B cell (primary cell): ENCODE results near the gene PRTFDC1. TPM values are rescaled to one million over a fixed set of nuclear protein-coding genes. Genes with fewer than 3 reads are reported as not detected.
A peak's percentile ranks its signal among the peaks of the same experiment; 100 is the strongest.

Experiments
- ATAC-seq: fragments of 200-7000 bp; cut with Tn5 transposase; one replicate; pipeline ENCODE4 v1.10.0; 2021; ENCODE audit warnings: low read depth, mild to moderate bottlenecking, moderate number of reproducible peaks, moderate library complexity
- CTCF ChIA-PET: fragments of 350-600 bp; sonication (Branson Sonifier 250); formaldehyde crosslinking; loops from one replicate; lab custom pipeline; 2021; ENCODE audit warnings: antibody characterized with exemption, inconsistent platforms; lab: Charles Lee
- POLR2A ChIA-PET: fragments of 350-600 bp; sonication (Branson Sonifier 250); formaldehyde crosslinking; loops from one replicate; lab custom pipeline; 2021; ENCODE audit warnings: antibody characterized with exemption; lab: Charles Lee
- DNase-seq: peaks from one replicate; pipeline ENCODE4 v3.0.0; 2013
- H2AFZ ChIP-seq: 2 replicates; pipeline ENCODE4 v1.6.1; 2012; ENCODE audit warnings: mild to moderate bottlenecking, low read depth, low read length; ENCODE audit not compliant: insufficient read depth, poor library complexity, severe bottlenecking
- H3K27ac ChIP-seq, 2 donors: 1 replicate in 1 of 2; 2 replicates in 1 of 2; pipeline ENCODE4 v1.5.1; 2012 to 2013; ENCODE audit warnings: low read length in 2 of 2, mild to moderate bottlenecking in 2 of 2, moderate library complexity in 1 of 2
- H3K27me3 ChIP-seq, 4 experiments: fragments of 200-600 bp in 1 of 4; sonication (generic) in 1 of 4; replicated peaks in 1 of 4; 1 replicate in 2 of 4; 2 replicates in 2 of 4; pipeline versions ENCODE4 v1.6.1 to v1.7.0; 2013 to 2016; ENCODE audit warnings: low read length in 3 of 4, mild to moderate bottlenecking in 2 of 4, mixed read lengths in 1 of 4, moderate library complexity in 1 of 4; ENCODE audit not compliant: insufficient read depth in 4 of 4, control insufficient read depth in 3 of 4; ENCODE audit errors: control extremely low read depth in 1 of 4
- H3K36me3 ChIP-seq, 2 experiments: replicated peaks in 1 of 2; 1 replicate in 1 of 2; 2 replicates in 1 of 2; pipeline versions ENCODE4 v1.6.1 to v1.7.1; 2013; ENCODE audit warnings: low read length in 1 of 2; ENCODE audit not compliant: insufficient read depth in 2 of 2, control insufficient read depth in 1 of 2; ENCODE audit errors: control extremely low read depth in 1 of 2, extremely low read depth in 1 of 2
- H3K4me1 ChIP-seq, 2 donors: fragments of 200-600 bp in 1 of 2; sonication (generic) in 1 of 2; 1 replicate in 1 of 2; 2 replicates in 1 of 2; pipeline versions ENCODE4 v1.5.1 to v1.6.1; 2013 to 2017; ENCODE audit warnings: low read length in 2 of 2; ENCODE audit not compliant: control insufficient read depth in 2 of 2, insufficient read depth in 2 of 2
- H3K4me2 ChIP-seq: replicated peaks from 2 replicates; pipeline ENCODE3; 2012; ENCODE audit warnings: mild to moderate bottlenecking, low read depth, low read length; ENCODE audit not compliant: poor library complexity, severe bottlenecking
- H3K4me3 ChIP-seq, 5 experiments: fragments of 200-600 bp in 1 of 5; sonication (generic) in 1 of 5; 1 replicate in 3 of 5; 2 replicates in 2 of 5; pipeline versions ENCODE4 v1.5.1 to v1.7.0; 2011 to 2016; ENCODE audit warnings: low read length in 4 of 5, mild to moderate bottlenecking in 4 of 5, low read depth in 2 of 5, control low read depth in 1 of 5, moderate library complexity in 1 of 5; ENCODE audit not compliant: insufficient read depth in 1 of 5; ENCODE audit errors: control extremely low read depth in 1 of 5, extremely low read depth in 1 of 5
- H3K79me2 ChIP-seq: fragments of 200-600 bp; sonication (generic); one replicate; pipeline ENCODE4 v1.6.0; 2016; ENCODE audit warnings: low read length; ENCODE audit not compliant: control insufficient read depth, insufficient read depth
- H3K9ac ChIP-seq: fragments of 200-600 bp; sonication (generic); 2 replicates; pipeline ENCODE4 v1.6.1; 2017; ENCODE audit warnings: mild to moderate bottlenecking, low read length, moderate library complexity
- H3K9me3 ChIP-seq, 3 donors: one replicate each; pipeline versions ENCODE4 v1.6.1 to v1.7.1; 2013; ENCODE audit warnings: low read length in 2 of 3; ENCODE audit not compliant: control insufficient read depth in 2 of 3, insufficient read depth in 1 of 3; ENCODE audit errors: control extremely low read depth in 1 of 3
- H4K20me1 ChIP-seq: 2 replicates; pipeline ENCODE4 v1.6.0; 2012; ENCODE audit warnings: mild to moderate bottlenecking, low read length; ENCODE audit not compliant: insufficient read depth, control insufficient read depth, poor library complexity, severe bottlenecking
- H3K27ac Mint-ChIP-seq: one replicate; pipeline ENCODE4 v1.8.0; 2021; ENCODE audit warnings: mixed read lengths
- H3K27me3 Mint-ChIP-seq: one replicate; pipeline ENCODE4 v1.8.0; 2021; ENCODE audit warnings: mixed read lengths
- H3K4me1 Mint-ChIP-seq: one replicate; pipeline ENCODE4 v1.8.0; 2021; ENCODE audit warnings: mixed read lengths
- H3K4me3 Mint-ChIP-seq: one replicate; pipeline ENCODE4 v1.8.0; 2021; ENCODE audit warnings: mixed read lengths
- H3K9me3 Mint-ChIP-seq: one replicate; pipeline ENCODE4 v1.8.0; 2022; ENCODE audit warnings: mixed read lengths; ENCODE audit not compliant: insufficient read depth
- EZH2 ChIP-seq: IDR thresholded peaks from 2 replicates; pipeline ENCODE4 v1.6.1; 2012; ENCODE audit warnings: borderline replicate concordance, low read depth, mild to moderate bottlenecking, moderate library complexity, low read length; ENCODE audit not compliant: insufficient read depth, poor library complexity, severe bottlenecking
- WGBS: methylation state at CpG from one replicate; pipeline ENCODE4 v1.1.5; 2013; ENCODE audit warnings: missing lambda C conversion rate; ENCODE audit not compliant: insufficient coverage; 5-methylcytosine and 5-hydroxymethylcytosine counted together
- intact Hi-C: fragments of 100-400 bp; cut with micrococcal nuclease; formaldehyde crosslinking; loops from one replicate; pipeline ENCODE4 v1.10.0; 2022
- polyA plus RNA-seq: library from polyadenylated mRNA; depleted of rRNA; stranded (reverse); fragments of >200 nt; gene quantifications from 2 replicates; pipeline ENCODE4 v1.2.3, GENCODE V29; 2012
- total RNA-seq, 2 donors: library from RNA; stranded (reverse); fragments of 120-200 nt in 1 of 2; gene quantifications; 1 replicate in 1 of 2; 2 replicates in 1 of 2; pipeline versions ENCODE4 v1.2.3 to v1.2.4, GENCODE V29; 2013 to 2022
- TF ChIP-seq, protein P1 (sequence below): fragments of 200-600 bp; IDR thresholded peaks from one replicate; pipeline ENCODE4 v1.8.0; 2022; ENCODE audit warnings: antibody characterized with exemption, mild to moderate bottlenecking

The PRTFDC1 gene
- total and polyA plus RNA-seq, 2 donors (not counting 1 experiment from before 2014, with no cell fraction given) = 0.63 TPM; not detected in 1

DNA sequence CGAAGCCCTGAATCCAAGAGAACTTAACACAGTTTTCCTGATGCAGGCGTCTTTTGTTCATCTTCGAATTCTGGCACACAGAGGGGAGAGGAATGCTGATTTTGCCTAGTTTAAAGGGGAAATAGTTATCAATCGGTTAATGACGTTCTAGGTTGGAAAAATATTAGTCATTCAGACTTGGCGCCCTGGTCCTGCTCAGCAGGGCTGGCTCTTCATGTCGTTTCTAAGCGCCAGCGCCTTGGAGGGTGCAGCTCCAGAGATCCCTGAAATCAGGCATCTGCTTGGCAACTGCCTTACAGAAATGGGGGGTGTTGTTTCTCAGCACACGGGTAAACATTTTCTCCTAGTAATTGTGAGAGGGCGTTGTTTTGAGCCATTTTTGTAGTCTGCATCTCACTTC is 1.3 kb upstream of the PRTFDC1 start:
- POLR2A ChIA-PET = no interaction called here

More for the DNA sequence above, 1.3 kb upstream of the PRTFDC1 start:
- Mint-ChIP-seq H3K27ac (no peak overlapping the region), H3K27me3 (peaks cover 25% of the 10 kb centered on the region), H3K4me1 (peaks cover 13% of the 10 kb centered on the region), H3K4me3 (peak overlapping the region; percentile 70), H3K9me3 (peaks cover 2% of the 10 kb centered on the region)
- intact Hi-C loops = loop anchor here (5.0 kb wide), 2 partner anchors 41 to 66 kb away; no protein-coding TSS in a partner anchor
- no peaks in the 10 kb centered on the region for H3K79me2 ChIP-seq
- WGBS = 96% methylated on average over 9 of the region's 11 CpGs
- H3K36me3 ChIP-seq = no peaks in the 10 kb centered on the region
- peaks cover 0 to 15% (median 5%) of the 10 kb centered on the region in 4 experiments for H3K27me3 ChIP-seq
- H4K20me1 ChIP-seq = no peaks in the 10 kb centered on the region
- ATAC-seq (no peak), DNase-seq (no peak)
- no peak overlapping the region for H3K27ac ChIP-seq
- H3K9me3 ChIP-seq = no peaks in the 10 kb centered on the region
- H3K4me3 ChIP-seq = no peak overlapping the region
- TF ChIP-seq EZH2 = no peak
- TF ChIP-seq, protein P1, sequence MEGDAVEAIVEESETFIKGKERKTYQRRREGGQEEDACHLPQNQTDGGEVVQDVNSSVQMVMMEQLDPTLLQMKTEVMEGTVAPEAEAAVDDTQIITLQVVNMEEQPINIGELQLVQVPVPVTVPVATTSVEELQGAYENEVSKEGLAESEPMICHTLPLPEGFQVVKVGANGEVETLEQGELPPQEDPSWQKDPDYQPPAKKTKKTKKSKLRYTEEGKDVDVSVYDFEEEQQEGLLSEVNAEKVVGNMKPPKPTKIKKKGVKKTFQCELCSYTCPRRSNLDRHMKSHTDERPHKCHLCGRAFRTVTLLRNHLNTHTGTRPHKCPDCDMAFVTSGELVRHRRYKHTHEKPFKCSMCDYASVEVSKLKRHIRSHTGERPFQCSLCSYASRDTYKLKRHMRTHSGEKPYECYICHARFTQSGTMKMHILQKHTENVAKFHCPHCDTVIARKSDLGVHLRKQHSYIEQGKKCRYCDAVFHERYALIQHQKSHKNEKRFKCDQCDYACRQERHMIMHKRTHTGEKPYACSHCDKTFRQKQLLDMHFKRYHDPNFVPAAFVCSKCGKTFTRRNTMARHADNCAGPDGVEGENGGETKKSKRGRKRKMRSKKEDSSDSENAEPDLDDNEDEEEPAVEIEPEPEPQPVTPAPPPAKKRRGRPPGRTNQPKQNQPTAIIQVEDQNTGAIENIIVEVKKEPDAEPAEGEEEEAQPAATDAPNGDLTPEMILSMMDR = no peak
- no peak overlapping the region for H3K4me2 ChIP-seq
- H3K4me1 ChIP-seq = peaks cover 7 to 9% of the 10 kb centered on the region in 2 donors
- peak overlapping the region; percentile 88 for H2AFZ ChIP-seq
- H3K9ac ChIP-seq = no peak overlapping the region
- CTCF ChIA-PET = interaction anchor here (0.7 to 4.1 kb wide), 5 partner anchors 8 to 310 kb away, joined by 3 to 19 read pairs (median 4); no protein-coding TSS in a partner anchor
